HepG2 (cell line): Measurements from ENCODE around the gene INHBC. TPM values are rescaled to one million over a fixed set of nuclear protein-coding genes. Genes with fewer than 3 reads are reported as not detected.

Experiments used
- ARID2 ChIP-seq: sonication (generic); formaldehyde crosslinking; IDR thresholded peaks from 2 replicates; pipeline ENCODE4 v1.8.1; 2022; ENCODE audit warnings: mild to moderate bottlenecking, missing genetic modification reagents, borderline replicate concordance
- GLI4 ChIP-seq: sonication (generic); formaldehyde crosslinking; IDR thresholded peaks from 2 replicates; pipeline ENCODE4 v1.5.1; 2020; ENCODE audit warnings: missing genetic modification reagents, mild to moderate bottlenecking, moderate library complexity, borderline replicate concordance
- HDAC1 ChIP-seq: sonication (generic); formaldehyde crosslinking; IDR thresholded peaks from 2 replicates; pipeline ENCODE4 v1.5.1; 2020; ENCODE audit warnings: mild to moderate bottlenecking, missing genetic modification reagents
- HMG20B ChIP-seq: conservative IDR thresholded peaks from 2 replicates; pipeline ENCODE4 v1.6.1; 2016; ENCODE audit warnings: missing genetic modification reagents, missing compliant biosample characterization
- HNF1A ChIP-seq, 2 experiments: sonication (generic) in 1 of 2; formaldehyde crosslinking in 1 of 2; IDR thresholded peaks; 2 replicates each; pipeline versions ENCODE4 v1.4.0 to v1.6.1; 2016 to 2020; ENCODE audit warnings: borderline replicate concordance in 1 of 2, low read depth in 1 of 2, mild to moderate bottlenecking in 1 of 2, missing genetic modification reagents in 1 of 2
- HNRNPH1 ChIP-seq: fragments of 200-400 bp; formaldehyde crosslinking; optimal IDR thresholded peaks from 2 replicates; pipeline ENCODE3; 2017; ENCODE audit warnings: mild to moderate bottlenecking, low read depth, low read length
- HNRNPK ChIP-seq: fragments of 200-400 bp; formaldehyde crosslinking; IDR thresholded peaks from 2 replicates; pipeline ENCODE4 v1.6.1; 2018; ENCODE audit warnings: low read length, low read depth, moderate library complexity, mild to moderate bottlenecking; ENCODE audit not compliant: poor library complexity, severe bottlenecking
- KDM3A ChIP-seq: IDR thresholded peaks from 2 replicates; pipeline ENCODE4 v1.6.1; 2018; ENCODE audit warnings: low read depth, missing compliant biosample characterization
- RBM22 ChIP-seq: fragments of 200-400 bp; formaldehyde crosslinking; optimal IDR thresholded peaks from 2 replicates; pipeline ENCODE3; 2017; ENCODE audit warnings: mild to moderate bottlenecking, low read length, moderate library complexity
- RELA ChIP-seq: sonication (generic); formaldehyde crosslinking; IDR thresholded peaks from 2 replicates; pipeline ENCODE4 v1.4.0; 2020; ENCODE audit warnings: missing genetic modification reagents
- SP4 ChIP-seq: sonication (generic); formaldehyde crosslinking; IDR thresholded peaks from 2 replicates; pipeline ENCODE4 v1.8.1; 2023; ENCODE audit warnings: mild to moderate bottlenecking, missing genetic modification reagents
- SRSF1 ChIP-seq: fragments of 200-400 bp; formaldehyde crosslinking; optimal IDR thresholded peaks from 2 replicates; pipeline ENCODE3; 2017; ENCODE audit warnings: mild to moderate bottlenecking, low read depth, low read length, moderate library complexity
- THRA ChIP-seq: sonication (generic); formaldehyde crosslinking; IDR thresholded peaks from 2 replicates; pipeline ENCODE4 v1.4.0; 2020; ENCODE audit warnings: missing genetic modification reagents, borderline replicate concordance
- ZNF101 ChIP-seq: sonication (generic); formaldehyde crosslinking; IDR thresholded peaks from 2 replicates; pipeline ENCODE4 v1.4.0; 2020; ENCODE audit warnings: mild to moderate bottlenecking, low read depth, missing genetic modification reagents, borderline replicate concordance
- ZNF143 ChIP-seq: sonication (generic); formaldehyde crosslinking; IDR thresholded peaks from 2 replicates; pipeline ENCODE4 v1.4.0; 2020; ENCODE audit warnings: missing genetic modification reagents
- ZNF234 ChIP-seq: sonication (generic); formaldehyde crosslinking; conservative IDR thresholded peaks from 2 replicates; pipeline ENCODE4 v1.5.1; 2020; ENCODE audit warnings: mild to moderate bottlenecking, missing genetic modification reagents
- ZNF256 ChIP-seq: sonication (generic); formaldehyde crosslinking; conservative IDR thresholded peaks from 2 replicates; pipeline ENCODE4 v1.4.0; 2020; ENCODE audit warnings: missing genetic modification reagents
- ZSCAN21 ChIP-seq: sonication (generic); formaldehyde crosslinking; IDR thresholded peaks from 2 replicates; pipeline ENCODE4 v1.8.0; 2022; ENCODE audit warnings: mild to moderate bottlenecking, missing genetic modification reagents, moderate library complexity, borderline replicate concordance
- ZXDC ChIP-seq: sonication (generic); formaldehyde crosslinking; IDR thresholded peaks from 2 replicates; pipeline ENCODE4 v1.5.0; 2020; ENCODE audit warnings: mild to moderate bottlenecking, missing genetic modification reagents
- polyA plus RNA-seq, 8 experiments: library from polyadenylated mRNA; depleted of rRNA in 3 of 8; stranded (reverse) in 7 of 8; unstranded in 1 of 8; fragments of >200 nt; fragmentation: Illumina TruSeq in 4 of 8; extraction: Trizol in 4 of 8; gene quantifications; 2 replicates each; pipeline versions ENCODE4 v1.2.1 to v1.2.3, GENCODE V29; 2011 to 2016; ENCODE audit warnings: low read depth in 4 of 8, missing spikeins in 1 of 8, mixed read lengths in 1 of 8; ENCODE audit not compliant: insufficient read depth in 1 of 8
- total RNA-seq, 5 experiments: library from RNA; depleted of rRNA; stranded (reverse); fragments of >200 nt; fragmentation: Illumina TruSeq; extraction: Trizol; gene quantifications; 2 replicates each; pipeline ENCODE4 v1.2.3, GENCODE V29; 2016; ENCODE audit warnings: low read depth in 1 of 5

INHBC gene
- total and polyA plus RNA-seq, 2 of the 13 experiments (the other 11 are each of a cell fraction or from before 2014, with no cell fraction given): 1.8 to 13.8 TPM

GRCh38 chr12:57430931-57431566 lies 3.5 kb upstream of the INHBC start, which contains the start of gene R3HDM2 (continued):
- TF ChIP-seq ZNF234 (CRISPR knock-in tag) (no peak), SP4 (CRISPR knock-in tag) (0 out of 2 replicates have a peak, but pooled peaks have one; percentile 55), SRSF1 (no peak), RELA (CRISPR knock-in tag) (peak; percentile 81; the same call in 1 of the 2 replicates), HDAC1 (CRISPR knock-in tag) (peak; percentile 84), RBM22 (no peak), HNRNPK (peak; percentile 100), HNRNPH1 (no peak), ZSCAN21 (CRISPR knock-in tag) (peak; percentile 73; the same call in 1 of the 2 replicates), ZNF143 (CRISPR knock-in tag) (peak; percentile 52; the same call in 1 of the 2 replicates), GLI4 (CRISPR knock-in tag) (no peak), KDM3A (CRISPR knock-in tag) (peak; percentile 72), THRA (CRISPR knock-in tag) (peak; percentile 56; the same call in 1 of the 2 replicates), ZXDC (CRISPR knock-in tag) (no peak), ZNF101 (CRISPR knock-in tag) (no peak), HMG20B (no peak), ARID2 (no peak), ZNF256 (CRISPR knock-in tag) (peak; percentile 44; the same call in 1 of the 2 replicates), HNF1A (IDR thresholded peaks at IDR 0.05; ENCODE audit: low read depth) (no peak), HNF1A (CRISPR knock-in tag; IDR thresholded peaks at IDR 0.05; ENCODE audit: borderline replicate concordance) (no peak)
